Activated CD8-positive, alpha-beta T cell treated with anti-CD3 and anti-CD28 coated beads, Interleukin-2, amount 10 ng/mL, durations not matched to agents 7 days and 5 days (primary cell): Measurements from ENCODE around the gene CACNG5. TPM values are rescaled to one million over a fixed set of nuclear protein-coding genes. Genes with fewer than 3 reads are reported as not detected.
"Not testable (repeated sequence)": the region's sequence is repeated elsewhere in the genome, so short reads cannot be mapped to it uniquely, and the experiment has no call there.

Experiments used
- ATAC-seq: fragments of 150-1000 bp; cut with Tn5 transposase; one replicate; pipeline ENCODE4 v1.10.0; 2021; ENCODE audit warnings: moderate library complexity
- CTCF ChIA-PET: fragments of 350-600 bp; sonication (Branson Sonifier 250); formaldehyde crosslinking; loops from one replicate; lab custom pipeline; 2021; ENCODE audit warnings: antibody characterized with exemption; lab: Charles Lee
- POLR2A ChIA-PET: fragments of 350-600 bp; sonication (Branson Sonifier 250); formaldehyde crosslinking; loops from one replicate; lab custom pipeline; 2021; ENCODE audit warnings: antibody characterized with exemption; lab: Charles Lee
- DNase-seq: peaks from one replicate; pipeline ENCODE4 v3.0.0-alpha.2; 2020
- H3K27ac Mint-ChIP-seq: one replicate; pipeline ENCODE4 v1.8.0; 2021; ENCODE audit warnings: mild to moderate bottlenecking, mixed read lengths
- H3K27me3 Mint-ChIP-seq: one replicate; pipeline ENCODE4 v1.8.0; 2021; ENCODE audit warnings: low read depth, mixed read lengths
- H3K36me3 Mint-ChIP-seq: one replicate; pipeline ENCODE4 v1.8.0; 2021; ENCODE audit warnings: low read depth, mixed read lengths
- H3K4me1 Mint-ChIP-seq: one replicate; pipeline ENCODE4 v1.8.0; 2021; ENCODE audit warnings: low read depth, mixed read lengths
- H3K4me3 Mint-ChIP-seq: one replicate; pipeline ENCODE4 v1.8.0; 2021; ENCODE audit warnings: mild to moderate bottlenecking, mixed read lengths
- H3K9me3 Mint-ChIP-seq: one replicate; pipeline ENCODE4 v1.8.0; 2022; ENCODE audit warnings: mixed read lengths; ENCODE audit not compliant: insufficient read depth
- total RNA-seq, 2 experiments: library from RNA; stranded (reverse); gene quantifications; one replicate each; pipeline ENCODE4 v1.2.3, GENCODE V29; 2021

The CACNG5 gene
- total RNA-seq, 2 experiments from 2014 or later: not detected

GRCh38 chr17:66897141-66897540 is 62.2 kb downstream of the CACNG5 start:
- peaks cover 8% of the 10 kb centered on the region for H3K27me3 Mint-ChIP-seq

GRCh38 chr17:66898536-66898935 is 63.6 kb downstream of the CACNG5 start:
- Mint-ChIP-seq H3K36me3 (no peaks in the 10 kb centered on the region), H3K4me3 (no peak overlapping the region), H3K9me3 (no peaks in the 10 kb centered on the region), H3K27ac (no peak overlapping the region), H3K4me1 (no peaks in the 10 kb centered on the region), H3K27me3 (peaks cover 8% of the 10 kb centered on the region)
- ChIA-PET POLR2A (no interaction called here), CTCF (no interaction called here)
- ATAC-seq (no peak), DNase-seq (no peak)

More at GRCh38 chr17:66897141-66897540, 62.2 kb downstream of the CACNG5 start:
- no peak for ATAC-seq
- no peaks in the 10 kb centered on the region for H3K4me1 Mint-ChIP-seq
- H3K27ac Mint-ChIP-seq: no peak overlapping the region
- ChIA-PET CTCF (no interaction called here), POLR2A (no interaction called here)
- no peak overlapping the region for H3K4me3 Mint-ChIP-seq
- no peaks in the 10 kb centered on the region for H3K9me3 Mint-ChIP-seq
- no peaks in the 10 kb centered on the region for H3K36me3 Mint-ChIP-seq
- DNase-seq: no peak

- no peak overlapping the region for H3K27ac Mint-ChIP-seq
- H3K4me1 Mint-ChIP-seq: no peaks in the 10 kb centered on the region
- H3K4me3 Mint-ChIP-seq: no peak overlapping the region
- peaks cover 5% of the 10 kb centered on the region for H3K27me3 Mint-ChIP-seq
- H3K9me3 Mint-ChIP-seq: no peaks in the 10 kb centered on the region
- POLR2A ChIA-PET: interaction anchor here (1.0 kb wide), 1 partner anchor 9 kb away, joined by 3 read pairs; no protein-coding TSS in a partner anchor
- H3K36me3 Mint-ChIP-seq: no peaks in the 10 kb centered on the region
- DNase-seq: no peak
- CTCF ChIA-PET: interaction anchor here (1.1 kb wide), 1 partner anchor 173 kb away, joined by 6 read pairs; no protein-coding TSS in a partner anchor
- ATAC-seq: no peak
Observed at GRCh38 chr17:66900126-66901010, 65.5 kb downstream of the CACNG5 start.

- POLR2A ChIA-PET, H3K4me3 Mint-ChIP-seq, H3K36me3 Mint-ChIP-seq, H3K4me1 Mint-ChIP-seq, DNase-seq, H3K9me3 Mint-ChIP-seq, ATAC-seq, H3K27ac Mint-ChIP-seq, H3K27me3 Mint-ChIP-seq: not testable (repeated sequence)
- CTCF ChIA-PET: interaction anchor here (1.1 kb wide), 1 partner anchor 188 kb away, joined by 3 read pairs; no protein-coding TSS in a partner anchor
Observed at GRCh38 chr17:66903296-66903695, 68.4 kb downstream of the CACNG5 start.

GRCh38 chr17:66903781-66904180 is 68.9 kb downstream of the CACNG5 start:
- no peaks in the 10 kb centered on the region for H3K36me3 Mint-ChIP-seq
- DNase-seq (no peak), ATAC-seq (no peak)
- H3K9me3 Mint-ChIP-seq: no peaks in the 10 kb centered on the region
- ChIA-PET POLR2A (no interaction called here), CTCF (no interaction called here)
- no peak overlapping the region for H3K27ac Mint-ChIP-seq
- peaks cover 3% of the 10 kb centered on the region for H3K27me3 Mint-ChIP-seq
- H3K4me3 Mint-ChIP-seq: no peak overlapping the region
- H3K4me1 Mint-ChIP-seq: peaks cover 4% of the 10 kb centered on the region

- Mint-ChIP-seq H3K9me3 (no peaks in the 10 kb centered on the region), H3K4me1 (peaks cover 4% of the 10 kb centered on the region), H3K36me3 (no peaks in the 10 kb centered on the region), H3K27ac (no peak overlapping the region), H3K4me3 (no peak overlapping the region), H3K27me3 (peaks cover 6% of the 10 kb centered on the region)
- ChIA-PET CTCF (interaction anchor here (0.7 to 1.2 kb wide), 2 partner anchors 177 to 191 kb away, joined by 3 to 5 read pairs; no protein-coding TSS in a partner anchor), POLR2A (no interaction called here)
- DNase-seq (no peak), ATAC-seq (no peak)
Observed at GRCh38 chr17:66904760-66905624, 70.1 kb downstream of the CACNG5 start.

GRCh38 chr17:66906321-66907278 is 71.7 kb downstream of the CACNG5 start:
- no peak overlapping the region for H3K4me3 Mint-ChIP-seq
- H3K27me3 Mint-ChIP-seq: peaks cover 4% of the 10 kb centered on the region
- ATAC-seq: peak; percentile 58
- H3K27ac Mint-ChIP-seq: no peak overlapping the region
- ChIA-PET POLR2A (no interaction called here), CTCF (interaction anchor here (0.6 to 1.2 kb wide), 3 partner anchors 170 to 192 kb away, joined by 3 to 5 read pairs (median 3); no protein-coding TSS in a partner anchor)
- H3K9me3 Mint-ChIP-seq: no peaks in the 10 kb centered on the region
- peaks cover 4% of the 10 kb centered on the region for H3K4me1 Mint-ChIP-seq
- no peaks in the 10 kb centered on the region for H3K36me3 Mint-ChIP-seq
- peak; percentile 74 for DNase-seq

- DNase-seq: no peak
- no peak for ATAC-seq
- CTCF ChIA-PET: interaction anchor here (1.2 kb wide), 1 partner anchor 182 kb away, joined by 3 read pairs; no protein-coding TSS in a partner anchor
- H3K4me3 Mint-ChIP-seq: no peak overlapping the region
- peaks cover 4% of the 10 kb centered on the region for H3K4me1 Mint-ChIP-seq
- no peaks in the 10 kb centered on the region for H3K9me3 Mint-ChIP-seq
- peaks cover 4% of the 10 kb centered on the region for H3K27me3 Mint-ChIP-seq
- H3K36me3 Mint-ChIP-seq: no peaks in the 10 kb centered on the region
- H3K27ac Mint-ChIP-seq: no peak overlapping the region
- POLR2A ChIA-PET: no interaction called here
Observed at GRCh38 chr17:66909804-66910373, 75.0 kb downstream of the CACNG5 start.

GRCh38 chr17:66910651-66911285 is 75.9 kb downstream of the CACNG5 start:
- ChIA-PET CTCF (no interaction called here), POLR2A (no interaction called here)
- no peaks in the 10 kb centered on the region for H3K36me3 Mint-ChIP-seq
- H3K27ac Mint-ChIP-seq: no peak overlapping the region
- peaks cover 4% of the 10 kb centered on the region for H3K4me1 Mint-ChIP-seq
- H3K27me3 Mint-ChIP-seq: peaks cover 4% of the 10 kb centered on the region
- H3K9me3 Mint-ChIP-seq: no peaks in the 10 kb centered on the region
- no peak for DNase-seq
- ATAC-seq: no peak
- H3K4me3 Mint-ChIP-seq: no peak overlapping the region

GRCh38 chr17:66915204-66915611 is 80.3 kb downstream of the CACNG5 start:
- no peak for ATAC-seq
- no peak overlapping the region for H3K4me3 Mint-ChIP-seq
- no peaks in the 10 kb centered on the region for H3K36me3 Mint-ChIP-seq
- H3K27ac Mint-ChIP-seq: no peak overlapping the region
- H3K9me3 Mint-ChIP-seq: no peaks in the 10 kb centered on the region
- ChIA-PET CTCF (no interaction called here), POLR2A (no interaction called here)
- H3K27me3 Mint-ChIP-seq: no peaks in the 10 kb centered on the region
- no peaks in the 10 kb centered on the region for H3K4me1 Mint-ChIP-seq
- no peak for DNase-seq
